HepG2 (cell line): Measurements from ENCODE around the gene ELF1. TPM values are rescaled to one million over a fixed set of nuclear protein-coding genes. Genes with fewer than 3 reads are reported as not detected.

Experiments
- BORCS8-MEF2B ChIP-seq: sonication (generic); formaldehyde crosslinking; IDR thresholded peaks from 2 replicates; pipeline ENCODE4 v1.8.0; 2022; ENCODE audit warnings: mild to moderate bottlenecking, missing genetic modification reagents
- CENPT ChIP-seq: sonication (generic); formaldehyde crosslinking; IDR thresholded peaks from 2 replicates; pipeline ENCODE4 v1.8.0; 2022; ENCODE audit warnings: low read depth, mild to moderate bottlenecking, moderate library complexity, missing genetic modification reagents
- CERS6 ChIP-seq: sonication (generic); formaldehyde crosslinking; IDR thresholded peaks from 2 replicates; pipeline ENCODE4 v1.5.0; 2020; ENCODE audit warnings: missing genetic modification reagents
- CREM ChIP-seq, 2 experiments: sonication (generic) in 1 of 2; formaldehyde crosslinking in 1 of 2; IDR thresholded peaks; 2 replicates each; pipeline versions ENCODE4 v1.4.0 to v1.6.1; 2016 to 2020; ENCODE audit warnings: antibody characterized with exemption in 1 of 2, mild to moderate bottlenecking in 1 of 2, missing genetic modification reagents in 1 of 2
- DMAP1 ChIP-seq: IDR thresholded peaks from 2 replicates; pipeline ENCODE4 v1.6.1; 2016
- ETV6 ChIP-seq: sonication (generic); formaldehyde crosslinking; conservative IDR thresholded peaks from 2 replicates; pipeline ENCODE4 v1.4.0; 2020; ENCODE audit warnings: missing genetic modification reagents
- FOXM1 ChIP-seq: sonication (generic); formaldehyde crosslinking; IDR thresholded peaks from 2 replicates; pipeline ENCODE4 v1.5.0; 2020; ENCODE audit warnings: missing genetic modification reagents
- GRHL1 ChIP-seq: sonication (generic); formaldehyde crosslinking; conservative IDR thresholded peaks from 2 replicates; pipeline ENCODE4 v1.8.0; 2022; ENCODE audit warnings: missing genetic modification reagents
- KDM3A ChIP-seq: IDR thresholded peaks from 2 replicates; pipeline ENCODE4 v1.6.1; 2018; ENCODE audit warnings: low read depth, missing compliant biosample characterization
- MIXL1 ChIP-seq: IDR thresholded peaks from 2 replicates; pipeline ENCODE4 v1.6.1; 2016
- MLXIP ChIP-seq: sonication (generic); formaldehyde crosslinking; IDR thresholded peaks from 2 replicates; pipeline ENCODE4 v1.9.0; 2021; ENCODE audit warnings: missing genetic modification reagents, borderline replicate concordance
- MTF2 ChIP-seq: sonication (generic); formaldehyde crosslinking; IDR thresholded peaks from 2 replicates; pipeline ENCODE4 v1.5.0; 2020; ENCODE audit warnings: missing genetic modification reagents, borderline replicate concordance
- RAD51 ChIP-seq: fragments of 450-650 bp; IDR thresholded peaks from 2 replicates; pipeline ENCODE4 v1.6.1; 2016; ENCODE audit warnings: borderline replicate concordance
- SAFB2 ChIP-seq: sonication (generic); formaldehyde crosslinking; IDR thresholded peaks from 2 replicates; pipeline ENCODE4 v1.5.1; 2020; ENCODE audit warnings: missing genetic modification reagents, low read depth, mild to moderate bottlenecking, borderline replicate concordance
- SALL2 ChIP-seq: sonication (generic); formaldehyde crosslinking; IDR thresholded peaks from 2 replicates; pipeline ENCODE4 v1.8.1; 2023; ENCODE audit warnings: mild to moderate bottlenecking, missing genetic modification reagents, inconsistent platforms
- SRSF4 ChIP-seq: fragments of 200-400 bp; formaldehyde crosslinking; IDR thresholded peaks from one replicate; pipeline ENCODE4 v1.6.1; 2018; ENCODE audit warnings: mild to moderate bottlenecking, low read depth, low read length, moderate library complexity; ENCODE audit not compliant: poor library complexity, severe bottlenecking
- TFDP2 ChIP-seq: sonication (generic); formaldehyde crosslinking; IDR thresholded peaks from 2 replicates; pipeline ENCODE4 v1.4.0; 2020; ENCODE audit warnings: missing genetic modification reagents
- ZNF430 ChIP-seq: sonication (generic); formaldehyde crosslinking; IDR thresholded peaks from 2 replicates; pipeline ENCODE4 v1.9.0; 2021; ENCODE audit warnings: mild to moderate bottlenecking, missing genetic modification reagents
- ZNF441 ChIP-seq: sonication (generic); formaldehyde crosslinking; IDR thresholded peaks from 2 replicates; pipeline ENCODE4 v1.7.0; 2021; ENCODE audit warnings: missing genetic modification reagents, borderline replicate concordance
- ZNF512B ChIP-seq: sonication (generic); formaldehyde crosslinking; IDR thresholded peaks from 2 replicates; pipeline ENCODE4 v1.5.1; 2020; ENCODE audit warnings: missing genetic modification reagents, mild to moderate bottlenecking, borderline replicate concordance
- ZNF567 ChIP-seq: sonication (generic); formaldehyde crosslinking; IDR thresholded peaks from 2 replicates; pipeline ENCODE4 v1.8.1; 2023; ENCODE audit warnings: mild to moderate bottlenecking, missing genetic modification reagents, borderline replicate concordance
- ZNF746 ChIP-seq: sonication (generic); formaldehyde crosslinking; IDR thresholded peaks from 2 replicates; pipeline ENCODE4 v1.8.0; 2022; ENCODE audit warnings: mild to moderate bottlenecking, missing genetic modification reagents
- polyA plus RNA-seq, 8 experiments: library from polyadenylated mRNA; depleted of rRNA in 3 of 8; stranded (reverse) in 7 of 8; unstranded in 1 of 8; fragments of >200 nt; fragmentation: Illumina TruSeq in 4 of 8; extraction: Trizol in 4 of 8; gene quantifications; 2 replicates each; pipeline versions ENCODE4 v1.2.1 to v1.2.3, GENCODE V29; 2011 to 2016; ENCODE audit warnings: low read depth in 4 of 8, missing spikeins in 1 of 8, mixed read lengths in 1 of 8; ENCODE audit not compliant: insufficient read depth in 1 of 8
- total RNA-seq, 5 experiments: library from RNA; depleted of rRNA; stranded (reverse); fragments of >200 nt; fragmentation: Illumina TruSeq; extraction: Trizol; gene quantifications; 2 replicates each; pipeline ENCODE4 v1.2.3, GENCODE V29; 2016; ENCODE audit warnings: low read depth in 1 of 5

The ELF1 gene
- total and polyA plus RNA-seq, 2 of the 13 experiments (the other 11 are each of a cell fraction or from before 2014, with no cell fraction given): 24.6 to 71.5 TPM

GRCh38 chr13:41001695-41002094, 17.4 kb downstream of the ELF1 start (continued):
- TF ChIP-seq GRHL1 (CRISPR knock-in tag) (no peak), ETV6 (CRISPR knock-in tag) (no peak), ZNF512B (CRISPR knock-in tag) (no peak), MIXL1 (CRISPR knock-in tag) (no peak; the same call in 1 of the 2 replicates), SAFB2 (CRISPR knock-in tag) (no peak), MTF2 (CRISPR knock-in tag) (no peak), BORCS8-MEF2B (no peak), ZNF567 (CRISPR knock-in tag) (no peak), CREM (IDR thresholded peaks at IDR 0.05) (peak; percentile 65), CREM (CRISPR knock-in tag; IDR thresholded peaks at IDR 0.05) (no peak), CERS6 (no peak), KDM3A (CRISPR knock-in tag) (no peak), FOXM1 (CRISPR knock-in tag) (no peak), ZNF441 (no peak), CENPT (no peak), ZNF430 (CRISPR knock-in tag) (no peak), TFDP2 (CRISPR knock-in tag) (0 out of 2 replicates have a peak, but pooled peaks have one; percentile 22), MLXIP (CRISPR knock-in tag) (no peak), ZNF746 (CRISPR knock-in tag) (0 out of 2 replicates have a peak, but pooled peaks have one; percentile 33), SRSF4 (no peak), DMAP1 (no peak), SALL2 (CRISPR knock-in tag) (no peak), RAD51 (no peak)
